AG09309 (cell line): Measurements from ENCODE around the gene TMEM135.

ENCODE experiments used
- DNase-seq: peaks from one replicate; pipeline ENCODE4 v3.0.0-alpha.2; 2010; ENCODE audit warnings: low read depth
- H3K4me3 ChIP-seq: 2 replicates; pipeline ENCODE4 v1.5.1; 2011; ENCODE audit warnings: mild to moderate bottlenecking, low read depth, low read length, moderate library complexity; ENCODE audit not compliant: control insufficient read depth
- TF ChIP-seq, protein P1 (sequence below): IDR thresholded peaks from 2 replicates; pipeline ENCODE4 v1.5.1; 2011; ENCODE audit warnings: mild to moderate bottlenecking, low read depth, low read length, inconsistent platforms; ENCODE audit not compliant: insufficient read depth, control insufficient read depth; ENCODE audit errors: missing control alignments

Gene TMEM135

DNA sequence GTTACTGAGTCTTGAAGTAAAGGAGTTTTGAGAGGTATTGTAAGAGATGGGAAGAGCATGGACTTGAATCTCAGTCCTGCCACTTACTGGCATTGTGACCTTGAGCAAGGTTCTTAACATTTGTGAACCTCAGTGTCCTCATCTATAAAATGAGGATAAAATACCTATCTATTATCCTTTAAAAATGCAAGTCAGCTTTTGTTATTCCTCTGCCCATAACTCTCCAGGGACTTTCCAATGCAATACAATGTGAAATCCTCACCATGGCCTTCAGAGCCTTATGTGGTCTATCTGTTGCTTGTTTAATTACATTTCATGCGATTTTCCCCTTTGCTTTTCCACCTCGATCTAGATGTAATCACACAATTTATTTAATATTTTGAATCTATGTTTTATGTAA is 9.1 kb downstream of the TMEM135 start:
- H3K4me3 ChIP-seq: no peak overlapping the region
- no peak for DNase-seq
- TF ChIP-seq, protein P1, sequence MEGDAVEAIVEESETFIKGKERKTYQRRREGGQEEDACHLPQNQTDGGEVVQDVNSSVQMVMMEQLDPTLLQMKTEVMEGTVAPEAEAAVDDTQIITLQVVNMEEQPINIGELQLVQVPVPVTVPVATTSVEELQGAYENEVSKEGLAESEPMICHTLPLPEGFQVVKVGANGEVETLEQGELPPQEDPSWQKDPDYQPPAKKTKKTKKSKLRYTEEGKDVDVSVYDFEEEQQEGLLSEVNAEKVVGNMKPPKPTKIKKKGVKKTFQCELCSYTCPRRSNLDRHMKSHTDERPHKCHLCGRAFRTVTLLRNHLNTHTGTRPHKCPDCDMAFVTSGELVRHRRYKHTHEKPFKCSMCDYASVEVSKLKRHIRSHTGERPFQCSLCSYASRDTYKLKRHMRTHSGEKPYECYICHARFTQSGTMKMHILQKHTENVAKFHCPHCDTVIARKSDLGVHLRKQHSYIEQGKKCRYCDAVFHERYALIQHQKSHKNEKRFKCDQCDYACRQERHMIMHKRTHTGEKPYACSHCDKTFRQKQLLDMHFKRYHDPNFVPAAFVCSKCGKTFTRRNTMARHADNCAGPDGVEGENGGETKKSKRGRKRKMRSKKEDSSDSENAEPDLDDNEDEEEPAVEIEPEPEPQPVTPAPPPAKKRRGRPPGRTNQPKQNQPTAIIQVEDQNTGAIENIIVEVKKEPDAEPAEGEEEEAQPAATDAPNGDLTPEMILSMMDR: no peak

DNA sequence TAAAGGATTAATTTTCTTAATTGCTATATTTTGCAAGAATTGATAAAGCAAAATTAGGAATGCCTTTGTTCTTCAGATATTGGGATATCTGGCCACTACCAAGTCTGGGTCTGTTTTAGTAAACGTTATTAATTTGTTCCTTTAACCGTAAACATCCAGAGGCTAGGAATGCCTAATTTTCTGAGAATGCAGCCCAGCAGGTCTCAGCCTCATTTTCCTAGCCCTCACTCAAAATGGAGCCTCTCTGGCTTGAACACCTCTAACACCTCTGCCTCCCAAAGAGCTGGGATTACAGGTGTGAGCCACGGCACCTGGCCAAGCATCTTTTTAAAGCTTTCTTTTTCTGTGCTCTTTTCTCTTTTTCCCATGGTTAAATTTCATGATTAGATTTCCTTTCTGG is 18.4 kb downstream of the TMEM135 start:
- TF ChIP-seq, protein P1: no peak
- no peak overlapping the region for H3K4me3 ChIP-seq
- DNase-seq: no peak

DNA sequence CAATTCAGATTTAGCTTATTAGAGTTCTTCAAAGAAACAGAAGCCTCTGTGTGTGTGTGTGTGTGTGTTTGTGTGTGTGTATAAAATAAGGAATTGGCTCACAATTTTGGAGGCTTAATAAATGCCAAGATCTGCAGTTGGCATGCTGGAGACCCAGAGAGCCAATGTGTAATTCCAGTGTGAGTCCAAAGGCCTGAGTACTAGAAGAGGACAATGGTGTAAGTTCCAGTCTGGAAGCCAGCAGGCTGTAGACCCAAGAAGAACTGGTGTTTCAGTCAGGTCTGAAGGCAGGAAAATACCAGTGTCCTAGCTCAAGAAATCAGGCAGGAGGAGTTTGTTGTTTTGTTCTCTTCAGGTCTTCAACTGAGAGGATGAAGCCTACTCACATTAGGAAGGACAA is 20.0 kb downstream of the TMEM135 start:
- no peak for DNase-seq
- TF ChIP-seq, protein P1: no peak
- no peak overlapping the region for H3K4me3 ChIP-seq

DNA sequence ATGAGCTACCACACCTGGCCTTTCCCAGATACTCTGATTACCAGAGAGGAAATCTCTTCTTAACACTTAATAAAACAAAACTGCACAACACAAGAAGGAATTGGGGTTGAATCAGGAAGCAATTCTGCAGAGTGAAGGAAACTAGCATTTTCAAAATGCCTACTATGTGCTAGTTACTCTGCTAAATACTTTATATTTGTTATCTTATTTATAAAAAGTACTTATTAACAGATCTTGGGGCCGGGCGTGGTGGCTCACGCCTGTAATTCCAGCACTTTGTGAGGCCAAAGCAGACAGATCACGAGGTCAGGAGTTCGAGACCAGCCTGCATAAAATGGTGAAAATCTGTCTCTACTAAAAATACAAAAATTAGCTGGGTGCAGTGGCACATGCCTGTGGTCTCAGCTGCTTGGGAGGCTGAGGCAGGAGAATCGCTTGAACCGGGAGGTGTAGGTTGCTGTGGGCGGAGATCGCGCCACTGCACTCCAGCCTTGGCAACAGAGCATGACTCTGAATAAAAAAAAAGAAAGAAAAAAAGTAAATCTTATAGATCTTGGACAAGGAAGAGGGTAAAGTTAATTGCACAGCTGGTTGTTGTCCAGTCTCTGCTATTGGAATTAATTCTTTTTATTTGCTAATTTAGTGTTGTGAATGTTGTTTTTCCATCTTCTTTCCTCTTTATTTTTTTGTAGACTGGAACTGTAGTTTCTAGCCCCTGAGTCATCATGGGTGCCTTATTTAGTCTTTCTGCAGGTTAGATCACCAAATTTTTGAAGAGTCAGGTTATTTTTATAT is 22.1 kb downstream of the TMEM135 start:
- TF ChIP-seq, protein P1: no peak
- DNase-seq: no peak
- H3K4me3 ChIP-seq: no peak overlapping the region

DNA sequence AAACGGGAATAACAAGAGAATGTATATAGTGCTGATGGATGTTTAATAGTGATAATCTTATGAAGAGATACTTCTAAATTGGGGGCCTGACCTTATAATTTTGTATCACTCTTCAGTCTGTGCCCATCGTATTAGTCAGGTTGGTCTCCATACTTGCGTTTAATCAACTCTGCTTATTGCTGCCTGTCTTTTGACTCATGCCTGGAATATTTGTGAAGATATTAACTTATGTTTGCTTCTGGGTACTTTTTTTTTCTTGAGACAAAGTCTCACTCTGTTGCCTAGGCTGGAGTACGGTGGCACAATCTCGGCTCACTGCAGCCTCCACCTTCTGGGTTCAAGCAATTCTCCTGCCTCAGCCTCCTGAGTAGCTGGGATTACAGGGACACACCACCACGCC is 24.0 kb downstream of the TMEM135 start:
- DNase-seq: no peak
- TF ChIP-seq, protein P1: no peak
- H3K4me3 ChIP-seq: no peak overlapping the region

DNA sequence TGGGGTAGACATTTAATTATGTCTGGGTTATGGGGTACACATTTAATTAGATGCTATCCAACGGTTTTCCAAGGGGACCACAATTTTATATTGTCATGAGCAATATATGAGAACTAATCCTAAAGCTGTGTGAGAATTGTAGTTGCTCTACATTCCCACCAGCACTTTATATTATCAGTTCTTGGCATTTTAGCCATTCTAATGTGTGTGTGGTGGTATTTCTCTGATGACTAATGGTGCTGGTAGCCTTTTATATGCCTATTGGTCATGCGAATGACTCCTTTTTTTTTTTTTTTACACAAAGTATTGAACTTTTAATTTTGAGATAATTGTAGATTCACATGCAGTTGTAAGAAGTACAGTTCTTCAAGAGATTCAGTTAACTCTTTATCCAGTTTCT is 26.2 kb downstream of the TMEM135 start:
- TF ChIP-seq, protein P1: no peak
- no peak overlapping the region for H3K4me3 ChIP-seq
- DNase-seq: no peak

DNA sequence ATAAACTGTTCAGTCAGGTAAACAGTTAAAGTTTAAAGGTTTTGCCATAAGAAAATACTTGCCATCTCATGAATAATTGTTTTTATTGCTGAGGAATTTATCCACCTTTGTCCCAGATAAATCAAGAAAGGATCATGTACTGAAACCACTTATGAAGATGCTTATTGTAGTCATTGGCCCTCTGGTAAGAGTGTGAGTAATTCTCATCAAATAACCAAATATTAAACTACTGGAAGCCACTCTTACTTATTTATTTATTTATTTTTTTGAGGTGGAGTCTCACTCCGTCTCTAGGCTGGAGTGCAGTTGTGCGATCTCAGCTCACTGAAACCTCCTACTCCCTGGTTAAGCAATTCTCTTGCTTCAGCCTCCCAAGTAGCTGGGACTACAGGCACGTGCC is 35.1 kb downstream of the TMEM135 start:
- TF ChIP-seq, protein P1: no peak
- H3K4me3 ChIP-seq: no peak overlapping the region
- DNase-seq: no peak
